ENCODE data around the gene MB.

MB gene

GRCh38 chr22:35615156-35615555, 2.0 kb downstream of the MB start:
- no peak for DNase-seq (ENCODE audit: low spot score)

- no peak for DNase-seq (ENCODE audit: low spot score)
Observed at GRCh38 chr22:35614404-35614803, 2.7 kb downstream of the MB start.

- no peak for DNase-seq (ENCODE audit: low spot score)
Observed at GRCh38 chr22:35612903-35613302, 4.2 kb downstream of the MB start.

- DNase-seq (ENCODE audit: low spot score), result no peak
Observed at GRCh38 chr22:35611891-35612576, 5.1 kb downstream of the MB start.

- no peak for DNase-seq (ENCODE audit: low spot score)
Observed at GRCh38 chr22:35611200-35611890, 5.8 kb downstream of the MB start.

- no peak for DNase-seq (ENCODE audit: low spot score)
Observed at GRCh38 chr22:35610741-35611140, 6.4 kb downstream of the MB start.

- no peak for DNase-seq (ENCODE audit: low spot score)
Observed at GRCh38 chr22:35609761-35610160, 7.4 kb downstream of the MB start.

- no peak for DNase-seq (ENCODE audit: low spot score)
Observed at GRCh38 chr22:35609261-35609660, 7.9 kb downstream of the MB start.

- DNase-seq (ENCODE audit: low spot score), result no peak
Observed at GRCh38 chr22:35608088-35608487, 9.0 kb downstream of the MB start.

- DNase-seq (ENCODE audit: low spot score), result no peak
Observed at GRCh38 chr22:35606916-35607315, 10.2 kb downstream of the MB start.

- DNase-seq (ENCODE audit: low spot score), result no peak
Observed at GRCh38 chr22:35605851-35606481, 11.2 kb downstream of the MB start.

- no peak for DNase-seq (ENCODE audit: low spot score)
Observed at GRCh38 chr22:35605369-35605680, 11.8 kb downstream of the MB start.

- no peak for DNase-seq (ENCODE audit: low spot score)
Observed at GRCh38 chr22:35604621-35605368, 12.3 kb downstream of the MB start.

GRCh38 chr22:35601743-35602615, 15.2 kb downstream of the MB start:
- no peak for DNase-seq (ENCODE audit: low spot score)

GRCh38 chr22:35601013-35601580, 16.0 kb downstream of the MB start:
- no peak for DNase-seq (ENCODE audit: low spot score)

GRCh38 chr22:35600476-35600875, 16.7 kb downstream of the MB start:
- DNase-seq (ENCODE audit: low spot score), result no peak

- no peak for DNase-seq (ENCODE audit: low spot score)
Observed at GRCh38 chr22:35599364-35599763, 17.8 kb downstream of the MB start.

- DNase-seq (ENCODE audit: low spot score), result no peak
Observed at GRCh38 chr22:35598396-35598710, 18.8 kb downstream of the MB start.

- no peak for DNase-seq (ENCODE audit: low spot score)
Observed at GRCh38 chr22:35597692-35598395, 19.3 kb downstream of the MB start.

- no peak for DNase-seq (ENCODE audit: low spot score)
Observed at GRCh38 chr22:35596821-35597220, 20.3 kb downstream of the MB start.

GRCh38 chr22:35594686-35595085, 22.4 kb downstream of the MB start:
- DNase-seq (ENCODE audit: low spot score), result no peak

Measured in COLO829 (cell line).